ENCODE data around the gene CELF2.

The CELF2 gene

GRCh38 chr10:11093771-11094736 lies 76.4 kb downstream of the CELF2 start:
- FAIRE-seq (no peak), DNase-seq (ENCODE audit: insufficient read length, low spot score) (no peak)

- FAIRE-seq: no peak
- DNase-seq (ENCODE audit: insufficient read length, low spot score): no peak
Observed at GRCh38 chr10:11095374-11095801, 77.7 kb downstream of the CELF2 start.

- DNase-seq (ENCODE audit: insufficient read length, low spot score): no peak
- no peak for FAIRE-seq
Observed at GRCh38 chr10:11096422-11096821, 78.8 kb downstream of the CELF2 start.

- no peak for DNase-seq (ENCODE audit: insufficient read length, low spot score)
- FAIRE-seq: no peak
Observed at GRCh38 chr10:11097686-11098085, 80.0 kb downstream of the CELF2 start.

- DNase-seq (ENCODE audit: insufficient read length, low spot score) (no peak), FAIRE-seq (no peak)
Observed at GRCh38 chr10:11098666-11099065, 81.0 kb downstream of the CELF2 start.

- no peak for DNase-seq (ENCODE audit: insufficient read length, low spot score)
- FAIRE-seq: no peak
Observed at GRCh38 chr10:11104772-11105675, 87.4 kb downstream of the CELF2 start.

GRCh38 chr10:11105676-11106004 lies 88.0 kb downstream of the CELF2 start:
- no peak for FAIRE-seq
- DNase-seq (ENCODE audit: insufficient read length, low spot score): no peak

- DNase-seq (ENCODE audit: insufficient read length, low spot score) (no peak), FAIRE-seq (no peak)
Observed at GRCh38 chr10:11106621-11107374, 89.1 kb downstream of the CELF2 start.

- no peak for DNase-seq (ENCODE audit: insufficient read length, low spot score)
- FAIRE-seq: no peak
Observed at GRCh38 chr10:11107948-11108347, 90.3 kb downstream of the CELF2 start.

- FAIRE-seq (no peak), DNase-seq (ENCODE audit: insufficient read length, low spot score) (no peak)
Observed at GRCh38 chr10:11108356-11108755, 90.7 kb downstream of the CELF2 start.

- DNase-seq (ENCODE audit: insufficient read length, low spot score) (no peak), FAIRE-seq (no peak)
Observed at GRCh38 chr10:11109590-11109989, 91.9 kb downstream of the CELF2 start.

GRCh38 chr10:11110539-11110938 lies 92.9 kb downstream of the CELF2 start:
- DNase-seq (ENCODE audit: insufficient read length, low spot score) (no peak), FAIRE-seq (no peak)

- FAIRE-seq (no peak), DNase-seq (ENCODE audit: insufficient read length, low spot score) (no peak)
Observed at GRCh38 chr10:11111490-11111889, 93.8 kb downstream of the CELF2 start.

GRCh38 chr10:11112718-11113117 lies 95.0 kb downstream of the CELF2 start:
- FAIRE-seq: no peak
- no peak for DNase-seq (ENCODE audit: insufficient read length, low spot score)

- DNase-seq (ENCODE audit: insufficient read length, low spot score) (peak; percentile 10), FAIRE-seq (peak; percentile 80)
Observed at GRCh38 chr10:11113156-11113555, 95.5 kb downstream of the CELF2 start.

GRCh38 chr10:11114269-11114668 lies 96.6 kb downstream of the CELF2 start:
- DNase-seq (ENCODE audit: insufficient read length, low spot score): no peak
- FAIRE-seq: no peak

GRCh38 chr10:11115337-11115736 lies 97.7 kb downstream of the CELF2 start:
- no peak for DNase-seq (ENCODE audit: insufficient read length, low spot score)
- no peak for FAIRE-seq

GRCh38 chr10:11116361-11116760 lies 98.7 kb downstream of the CELF2 start:
- DNase-seq (ENCODE audit: insufficient read length, low spot score): no peak
- no peak for FAIRE-seq

GRCh38 chr10:11116817-11117216 lies 99.1 kb downstream of the CELF2 start:
- FAIRE-seq: no peak
- no peak for DNase-seq (ENCODE audit: insufficient read length, low spot score)

GRCh38 chr10:11118686-11119085 lies 101.0 kb downstream of the CELF2 start:
- no peak for FAIRE-seq

GRCh38 chr10:11119843-11120242 lies 102.2 kb downstream of the CELF2 start:
- no peak for FAIRE-seq
- DNase-seq (ENCODE audit: insufficient read length, low spot score): no peak

More at GRCh38 chr10:11118686-11119085, 101.0 kb downstream of the CELF2 start:
- DNase-seq (ENCODE audit: insufficient read length, low spot score): no peak

Measured in GM19239 (cell line).